Measurements from ENCODE around the gene ZBTB21. TPM values are rescaled to one million over a fixed set of nuclear protein-coding genes. Genes with fewer than 3 reads are reported as not detected.

The ZBTB21 gene
- total and polyA plus RNA-seq, 9 of the 15 experiments (the other 6 are each of a cell fraction or from before 2014, with no cell fraction given) = 2.2 to 15.2 (median 8.7) TPM

- no peak overlapping the region for H2AFZ ChIP-seq (ENCODE audit: low read depth, low read length)
- POLR2A ChIA-PET = interaction anchor here (1.5 kb wide), 1 partner anchor 8 kb away, joined by 3 read pairs; no protein-coding TSS in a partner anchor
- 1% methylated on average over 12 of the region's 12 CpGs for WGBS (ENCODE audit: insufficient coverage, low coverage, missing lambda C conversion rate)
- H3K9ac ChIP-seq (ENCODE audit: insufficient read depth in 1 of 2, low read depth in 2 of 2, low read length in 2 of 2) = no peak overlapping the region
- DNase-seq (ENCODE audit: extremely low read depth in 1 of 4, low spot score in 3 of 4) (no peak), ATAC-seq (no peak), FAIRE-seq (no peak)
- peaks cover 9% of the 10 kb centered on the region; the same call in 1 of the 2 replicates for H4K20me1 ChIP-seq (replicated peaks; ENCODE audit: control insufficient read depth, insufficient read depth, low read length)
- no TSS peak for BruUV-seq (replicated peaks)
- H3K9me1 ChIP-seq (ENCODE audit: control insufficient read depth, insufficient read depth, low read length) = no peaks in the 10 kb centered on the region
- no peaks in the 10 kb centered on the region for H3K9me3 ChIP-seq (replicated peaks; ENCODE audit: control insufficient read depth, insufficient read depth, low read depth, low read length)
- CTCF ChIA-PET (ENCODE audit: low intra/inter-chr PET ratio) = no interaction called here
- H3K79me2 ChIP-seq (ENCODE audit: control insufficient read depth, insufficient read depth, low read length) = no peaks in the 10 kb centered on the region
- in situ Hi-C loops (cut with MboI) = no loop called here
- TF ChIP-seq MAFK (IDR thresholded peaks at IDR 0.05; ENCODE audit: low read length) (no peak), MCM2 (IDR thresholded peaks at IDR 0.05; ENCODE audit: low read depth) (no peak), SIN3A (IDR thresholded peaks at IDR 0.05; ENCODE audit: borderline replicate concordance in 2 of 2, control insufficient read depth in 1 of 2, low read depth in 2 of 2, low read length in 2 of 2) (no peak), MYC (IDR thresholded peaks at IDR 0.05; ENCODE audit: low read depth, low read length) (no peak), MYC (CRISPR knock-in tag; IDR thresholded peaks at IDR 0.05; ENCODE audit: borderline replicate concordance, low read depth) (no peak), BRD4 (IDR thresholded peaks at IDR 0.05) (no peak)
- no peak overlapping the region for H3K4me2 ChIP-seq (ENCODE audit: insufficient read depth, low read length)
- H3K27me3 ChIP-seq (ENCODE audit: control insufficient read depth in 2 of 2, insufficient read depth in 2 of 2, low read length in 2 of 2) = peaks cover 78 to 86% of the 10 kb centered on the region in 2 experiments
- intact Hi-C loops (cut with micrococcal nuclease) = loop anchor here (10.0 kb wide), 1 partner anchor 63 kb away; no protein-coding TSS in a partner anchor
- H3K27ac ChIP-seq (ENCODE audit: extremely low read depth, low read depth, low read length) = no peak overlapping the region
- peaks cover 0 to 6% of the 10 kb centered on the region in 2 experiments; a peak in 1 of 5 replicates for H3K4me1 ChIP-seq (replicated peaks in 1 of 2; ENCODE audit: control insufficient read depth in 2 of 2, insufficient read depth in 2 of 2, low read length in 2 of 2)
- H3K36me3 ChIP-seq (ENCODE audit: control insufficient read depth, insufficient read depth, low read length) = no peaks in the 10 kb centered on the region
- H3K4me3 ChIP-seq = no peak overlapping the region
These were observed 11.9 kb upstream of the ZBTB21 start for GRCh38 chr21:42022091-42022430.

Data from K562 (cell line).